Gastroesophageal sphincter (tissue), 3 donors: ENCODE measurements around the gene SLC26A3.

Experiments used
- CTCF ChIP-seq, 4 experiments: fragments of 200-600 bp in 2 of 4; fragments of 450-650 bp in 2 of 4; sonication (generic) in 1 of 4; IDR thresholded peaks; one replicate each; pipeline ENCODE4 v1.5.1; 2017 to 2019; ENCODE audit warnings: antibody characterized with exemption in 4 of 4, mild to moderate bottlenecking in 2 of 4, moderate library complexity in 2 of 4
- EP300 ChIP-seq: sonication (generic); formaldehyde crosslinking; IDR thresholded peaks from one replicate; pipeline ENCODE4 v1.6.1; 2017; ENCODE audit warnings: antibody characterized with exemption, mild to moderate bottlenecking
- POLR2A ChIP-seq, 2 donors: fragments of 450-650 bp; IDR thresholded peaks; one replicate each; pipeline ENCODE4 v1.6.1; 2017; ENCODE audit warnings: antibody characterized with exemption in 2 of 2, mild to moderate bottlenecking in 2 of 2, moderate library complexity in 1 of 2
- POLR2AphosphoS5 ChIP-seq: sonication (generic); formaldehyde crosslinking; IDR thresholded peaks from one replicate; pipeline ENCODE4 v1.6.1; 2017; ENCODE audit warnings: antibody characterized with exemption

GRCh38 chr7:107813524-107813923 is 10.5 kb upstream of the SLC26A3 start:
- TF ChIP-seq POLR2A (IDR thresholded peaks at IDR 0.05) (no peak), POLR2AphosphoS5 (no peak), CTCF (IDR thresholded peaks at IDR 0.05) (no peak), EP300 (no peak)
